ENCODE data around the gene RUNX1.

- TF ChIP-seq, protein P1, sequence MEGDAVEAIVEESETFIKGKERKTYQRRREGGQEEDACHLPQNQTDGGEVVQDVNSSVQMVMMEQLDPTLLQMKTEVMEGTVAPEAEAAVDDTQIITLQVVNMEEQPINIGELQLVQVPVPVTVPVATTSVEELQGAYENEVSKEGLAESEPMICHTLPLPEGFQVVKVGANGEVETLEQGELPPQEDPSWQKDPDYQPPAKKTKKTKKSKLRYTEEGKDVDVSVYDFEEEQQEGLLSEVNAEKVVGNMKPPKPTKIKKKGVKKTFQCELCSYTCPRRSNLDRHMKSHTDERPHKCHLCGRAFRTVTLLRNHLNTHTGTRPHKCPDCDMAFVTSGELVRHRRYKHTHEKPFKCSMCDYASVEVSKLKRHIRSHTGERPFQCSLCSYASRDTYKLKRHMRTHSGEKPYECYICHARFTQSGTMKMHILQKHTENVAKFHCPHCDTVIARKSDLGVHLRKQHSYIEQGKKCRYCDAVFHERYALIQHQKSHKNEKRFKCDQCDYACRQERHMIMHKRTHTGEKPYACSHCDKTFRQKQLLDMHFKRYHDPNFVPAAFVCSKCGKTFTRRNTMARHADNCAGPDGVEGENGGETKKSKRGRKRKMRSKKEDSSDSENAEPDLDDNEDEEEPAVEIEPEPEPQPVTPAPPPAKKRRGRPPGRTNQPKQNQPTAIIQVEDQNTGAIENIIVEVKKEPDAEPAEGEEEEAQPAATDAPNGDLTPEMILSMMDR (IDR thresholded peaks at IDR 0.05; ENCODE audit: extremely low read depth in 1 of 2, insufficient read depth in 1 of 2, low read depth in 1 of 2, low read length in 2 of 2) = no peak
- no peak for TF ChIP-seq EZH2 (IDR thresholded peaks at IDR 0.05; ENCODE audit: borderline replicate concordance, low read depth, low read length, severe bottlenecking)
- no peak for TF ChIP-seq POLR2AphosphoS5 (IDR thresholded peaks at IDR 0.05; ENCODE audit: insufficient read depth, low read depth, low read length)
- no peak for TF ChIP-seq POLR2A (IDR thresholded peaks at IDR 0.05; ENCODE audit: low read depth, low read length)
- TF ChIP-seq JUN (IDR thresholded peaks at IDR 0.05; ENCODE audit: borderline replicate concordance, insufficient read depth, insufficient read length, low read depth) = no peak
- no peak for TF ChIP-seq FOS (IDR thresholded peaks at IDR 0.05; ENCODE audit: borderline replicate concordance, insufficient read depth, low read length)
- no peak for TF ChIP-seq MAX (IDR thresholded peaks at IDR 0.05; ENCODE audit: insufficient read depth, insufficient read length)
- no peak for TF ChIP-seq MYC (IDR thresholded peaks at IDR 0.05; ENCODE audit: low read depth, low read length)
Measured at GRCh38 chr21:35096959-35097358, 47.9 kb upstream of the RUNX1 start.

All from endothelial cell of umbilical vein (primary cell).